GM18505 (cell line): ENCODE data around the gene FSD1.
A peak's percentile ranks its signal among the peaks of the same experiment; 100 is the strongest.
"Not testable (repeated sequence)": the region's sequence is repeated elsewhere in the genome, so short reads cannot be mapped to it uniquely, and the experiment has no call there.

Experiments
- ATAC-seq: cut with Tn5 transposase; IDR thresholded peaks from one replicate; pipeline ENCODE4 v1.9.1; 2021; ENCODE audit not compliant: unreplicated experiment
- POLR2A ChIP-seq: IDR thresholded peaks from 4 replicates; pipeline ENCODE4 v1.6.1; 2011; ENCODE audit warnings: borderline replicate concordance; ENCODE audit not compliant: insufficient read depth, insufficient read length; ENCODE audit errors: extremely low read depth

The FSD1 gene

DNA sequence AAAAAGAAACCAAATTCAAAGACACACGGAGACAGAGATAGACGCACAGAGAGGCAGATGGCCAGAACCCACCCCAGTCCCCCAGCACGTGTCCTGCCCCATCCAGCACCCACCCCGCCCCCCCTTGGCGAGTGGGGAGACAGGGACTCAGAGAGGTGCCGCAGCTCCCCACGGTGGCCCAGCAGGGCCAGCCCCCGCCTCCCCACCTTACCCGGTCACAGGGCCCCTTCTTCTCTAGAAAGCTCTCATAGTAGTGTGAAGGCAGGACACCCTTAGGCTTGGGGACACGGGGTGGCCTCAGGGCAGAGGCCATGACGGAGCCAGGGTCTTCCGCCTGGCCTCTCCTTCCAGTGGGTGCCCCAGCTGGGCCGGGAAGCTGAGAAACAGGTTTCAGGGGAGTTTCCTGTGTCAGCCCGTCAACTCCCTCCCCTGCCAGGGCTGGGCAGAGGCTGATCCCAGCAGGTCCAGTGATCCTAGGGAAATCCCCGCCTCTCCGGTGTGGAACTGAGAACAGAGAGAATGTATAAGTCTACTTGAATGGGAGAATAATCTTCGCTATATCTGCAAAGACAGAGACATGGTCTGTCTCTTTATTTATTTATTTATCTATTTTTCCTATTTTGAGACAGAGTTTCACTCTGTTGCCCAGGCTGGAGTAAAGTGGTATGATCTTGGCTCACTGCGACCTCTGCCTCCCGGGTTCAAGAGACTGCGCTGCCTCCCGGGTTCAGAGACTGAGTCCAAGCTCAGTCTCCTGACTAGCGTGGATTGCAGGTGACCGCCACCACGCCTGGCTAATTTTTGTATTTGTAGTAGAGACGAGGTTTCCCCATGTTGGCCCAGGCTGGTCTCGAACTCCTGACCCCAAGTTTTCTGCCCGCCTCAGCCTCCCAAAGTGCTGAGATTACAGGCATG lies 34.3 kb downstream of the FSD1 start, which contains the start of gene STAP2:
TSS of gene STAP2 (minus strand) at position 387 of the 915 bp plus-strand sequence. CDS start at position 313, 74 bp downstream.
- ATAC-seq, result no peak
- peak; percentile 50 for TF ChIP-seq POLR2A

- ATAC-seq, result no peak
- TF ChIP-seq POLR2A, result no peak
These were observed 37.9 kb downstream of the FSD1 start for GRCh38 chr19:4342314-4342614.

DNA sequence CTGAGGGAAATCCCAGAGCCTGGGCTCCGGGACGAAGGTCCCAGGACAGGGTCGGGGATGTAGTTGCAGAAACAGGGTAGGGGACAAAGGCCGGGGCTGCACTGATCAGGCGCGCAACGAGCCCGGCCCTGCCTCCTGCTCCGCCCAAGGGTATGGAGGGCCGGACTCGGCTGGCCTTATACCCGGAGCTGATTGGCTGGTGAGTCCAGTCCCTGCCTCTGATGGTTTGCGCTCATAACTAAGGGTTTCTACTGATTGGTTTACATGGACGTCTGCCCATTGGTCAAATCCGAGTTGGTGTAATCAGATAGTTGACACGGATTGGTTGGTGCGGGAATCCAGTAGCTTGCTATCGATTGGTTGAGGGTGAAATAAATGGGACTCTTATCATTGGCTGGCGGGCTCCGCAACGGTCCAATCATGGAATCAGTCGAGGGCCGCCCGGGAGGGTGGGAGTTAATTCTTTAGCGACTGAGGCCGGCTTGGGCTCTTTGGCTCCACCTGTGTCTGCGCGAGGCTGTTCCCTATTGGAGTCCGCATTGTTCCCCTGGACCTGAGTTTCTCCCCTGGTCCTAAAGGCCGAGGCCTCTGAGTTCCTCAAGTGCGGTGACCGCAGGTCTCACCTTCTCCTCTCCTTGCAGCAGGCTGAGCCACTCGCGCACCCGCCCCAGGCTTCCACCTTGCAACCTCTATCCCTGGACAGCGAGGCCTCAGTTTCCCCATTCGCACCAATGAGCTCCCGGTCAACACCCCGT lies 38.4 kb downstream of the FSD1 start:
- ATAC-seq, result peak; percentile 75
- peak; percentile 89 for TF ChIP-seq POLR2A

- peak; percentile 50 for ATAC-seq
- TF ChIP-seq POLR2A, result no peak
These were observed 39.2 kb downstream of the FSD1 start, which contains the start of gene MPND for GRCh38 chr19:4343370-4344307. Gene MPND, plus strand, starts transcription at chr19:4343562. Its CDS starts 32 bp downstream, at chr19:4343594.

GRCh38 chr19:4345342-4346019 lies 41.1 kb downstream of the FSD1 start:
- no peak for TF ChIP-seq POLR2A
- ATAC-seq, result no peak

GRCh38 chr19:4346020-4346383 lies 41.6 kb downstream of the FSD1 start:
- ATAC-seq, result no peak
- no peak for TF ChIP-seq POLR2A

DNA sequence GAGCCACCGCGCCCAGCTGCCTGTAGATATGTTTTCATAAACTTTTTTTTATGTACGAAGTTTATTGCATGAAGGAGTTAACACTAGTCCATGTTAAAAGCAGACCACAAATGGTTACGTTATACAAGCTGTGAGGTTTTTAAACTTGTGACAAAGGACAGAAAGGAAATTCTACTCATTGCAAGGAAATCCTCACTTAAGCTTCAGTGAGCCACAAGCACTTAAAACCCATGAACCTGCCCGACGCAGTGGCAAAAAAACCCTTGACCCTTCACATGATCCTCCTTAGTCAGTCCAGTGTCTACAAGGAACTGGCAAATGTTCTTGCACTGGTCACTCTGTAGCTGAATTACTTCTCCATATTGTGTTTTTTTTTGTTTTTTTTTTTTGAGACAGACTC lies 43.1 kb downstream of the FSD1 start:
- no peak for TF ChIP-seq POLR2A
- ATAC-seq, result no peak

GRCh38 chr19:4349225-4349624 lies 44.8 kb downstream of the FSD1 start:
- ATAC-seq, result not testable (repeated sequence)

DNA sequence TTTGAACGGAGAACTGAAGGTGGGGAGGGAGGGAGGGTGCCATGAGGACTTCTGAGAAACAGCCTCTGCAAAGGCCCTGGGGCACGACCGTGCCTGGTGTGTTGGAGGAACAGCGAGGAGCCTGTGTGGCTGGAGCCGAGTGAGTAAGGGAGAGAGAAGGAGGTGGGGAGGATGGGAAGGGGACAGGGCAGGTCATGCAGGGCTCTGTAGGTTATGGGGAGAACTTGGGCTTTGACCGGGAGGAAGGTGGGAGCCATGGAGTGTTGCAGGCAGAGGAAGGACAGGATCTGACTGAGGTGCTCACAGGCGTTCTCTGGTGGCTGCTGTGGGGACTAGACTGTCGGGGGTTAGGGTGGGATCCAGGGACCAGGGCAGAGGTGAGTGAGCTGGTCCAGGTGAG lies 45.7 kb downstream of the FSD1 start:
- no peak for TF ChIP-seq POLR2A
- no peak for ATAC-seq

DNA sequence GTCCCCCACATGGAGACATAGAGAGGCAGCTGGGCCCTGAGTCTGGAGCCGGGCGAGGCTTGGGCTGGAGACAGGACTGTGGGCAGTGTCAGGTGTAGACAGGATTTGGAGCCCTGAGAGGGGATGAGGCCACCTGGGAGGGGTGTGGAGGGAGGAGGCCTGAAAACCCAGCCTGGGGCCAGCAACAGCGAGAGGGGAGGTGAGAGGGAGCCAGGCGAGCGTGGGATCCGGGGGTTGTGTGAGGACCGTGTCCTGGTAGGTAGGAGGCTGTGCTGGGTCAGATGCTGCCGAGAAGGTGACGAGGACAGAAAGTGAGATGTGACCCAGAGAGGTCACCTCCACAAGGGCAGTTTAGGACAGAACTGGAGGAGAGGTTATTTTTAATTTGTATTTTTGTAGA lies 46.3 kb downstream of the FSD1 start:
- TF ChIP-seq POLR2A, result no peak
- ATAC-seq, result no peak

- no peak for TF ChIP-seq POLR2A
- no peak for ATAC-seq
These were observed 48.3 kb downstream of the FSD1 start for GRCh38 chr19:4352701-4353121.

- ATAC-seq, result no peak
These were observed 49.9 kb downstream of the FSD1 start for GRCh38 chr19:4354282-4354681.

More at GRCh38 chr19:4354282-4354681, 49.9 kb downstream of the FSD1 start:
- no peak for TF ChIP-seq POLR2A
